IMR-90 (cell line): Measurements from ENCODE around the gene HRH2. TPM values are rescaled to one million over a fixed set of nuclear protein-coding genes. Genes with fewer than 3 reads are reported as not detected.

ENCODE experiments used
- ATAC-seq: fragments of 200-7000 bp; cut with Tn5 transposase; 2 replicates; pipeline ENCODE4 v1.9.1; 2020; ENCODE audit warnings: low read depth, mild to moderate bottlenecking, moderate library complexity
- BruUV-seq: library from RNA; stranded (reverse); fragments of 400-500 nt; replicated peaks from 2 replicates; lab custom pipeline; 2021; lab: Mats Ljungman, UMichigan
- CTCF ChIA-PET: fragments of 300-600 bp; formaldehyde crosslinking; extraction: SDS; loops from one replicate; lab custom pipeline; 2021; ENCODE audit warnings: antibody characterized with exemption; lab: Yijun Ruan, JAX
- POLR2A ChIA-PET: fragments of 300-600 bp; sonication (Branson Sonifier 250); formaldehyde crosslinking; loops from one replicate; lab custom pipeline; 2022; ENCODE audit warnings: antibody characterized with exemption; ENCODE audit not compliant: unreplicated experiment; lab: Charles Lee
- DNase-seq: peaks from one replicate; pipeline ENCODE4 v3.0.0; 2013
- H2AFZ ChIP-seq: replicated peaks from 2 replicates; pipeline ENCODE3; 2013; ENCODE audit warnings: low read length, mild to moderate bottlenecking; ENCODE audit not compliant: poor library complexity
- H2AK5ac ChIP-seq: 2 replicates; pipeline ENCODE4 v1.6.1; 2013; ENCODE audit warnings: low read depth, low read length, inconsistent platforms
- H2AK9ac ChIP-seq: replicated peaks from 2 replicates; pipeline ENCODE3; 2013; ENCODE audit warnings: mild to moderate bottlenecking, low read depth, low read length, moderate library complexity; ENCODE audit not compliant: poor library complexity
- H2BK120ac ChIP-seq: 2 replicates; pipeline ENCODE4 v1.6.1; 2013; ENCODE audit warnings: low read depth, low read length, inconsistent platforms
- H2BK15ac ChIP-seq: 3 replicates; pipeline ENCODE4 v1.6.1; 2013; ENCODE audit warnings: low read depth, low read length, inconsistent platforms
- H2BK20ac ChIP-seq: 2 replicates; pipeline ENCODE4 v1.6.1; 2013; ENCODE audit warnings: low read depth, mild to moderate bottlenecking, inconsistent platforms, low read length, moderate library complexity
- H2BK5ac ChIP-seq: 2 replicates; pipeline ENCODE4 v1.6.1; 2013; ENCODE audit warnings: mild to moderate bottlenecking, low read depth, low read length, inconsistent platforms; ENCODE audit not compliant: poor library complexity, severe bottlenecking
- H3K14ac ChIP-seq: replicated peaks from 2 replicates; pipeline ENCODE4 v1.6.1; 2013; ENCODE audit warnings: low read depth, low read length, inconsistent platforms
- H3K18ac ChIP-seq: 2 replicates; pipeline ENCODE4 v1.6.1; 2013; ENCODE audit warnings: low read depth, low read length, control low read depth
- H3K23ac ChIP-seq: 2 replicates; pipeline ENCODE4 v1.6.1; 2013; ENCODE audit warnings: low read depth, low read length, inconsistent platforms
- H3K27ac ChIP-seq: 2 replicates; pipeline ENCODE4 v1.5.1; 2013; ENCODE audit warnings: mild to moderate bottlenecking, control low read depth, low read length; ENCODE audit not compliant: insufficient read depth
- H3K27me3 ChIP-seq: 2 replicates; pipeline ENCODE4 v1.6.1; 2013; ENCODE audit warnings: low read length; ENCODE audit not compliant: control insufficient read depth, insufficient read depth
- H3K36me3 ChIP-seq: 2 replicates; pipeline ENCODE4 v1.6.1; 2013; ENCODE audit warnings: low read length, mixed read lengths; ENCODE audit not compliant: control insufficient read depth, insufficient read depth
- H3K4ac ChIP-seq: 2 replicates; pipeline ENCODE4 v1.6.1; 2013; ENCODE audit warnings: low read depth, low read length, inconsistent platforms
- H3K4me1 ChIP-seq: 2 replicates; pipeline ENCODE4 v1.6.1; 2013; ENCODE audit warnings: low read length, mixed read lengths; ENCODE audit not compliant: control insufficient read depth, insufficient read depth
- H3K4me2 ChIP-seq: 2 replicates; pipeline ENCODE4 v1.6.1; 2013; ENCODE audit warnings: low read depth, mild to moderate bottlenecking, control low read depth, low read length, moderate library complexity
- H3K4me3 ChIP-seq: 2 replicates; pipeline ENCODE4 v1.5.1; 2013; ENCODE audit warnings: low read depth, mild to moderate bottlenecking, control low read depth, low read length, moderate library complexity; ENCODE audit not compliant: insufficient read depth
- H3K56ac ChIP-seq: 2 replicates; pipeline ENCODE4 v1.6.1; 2013; ENCODE audit warnings: low read length, inconsistent platforms; ENCODE audit not compliant: insufficient read depth; ENCODE audit errors: extremely low read depth
- H3K79me1 ChIP-seq, 2 experiments: 2 replicates each; pipeline ENCODE4 v1.6.1; 2013; ENCODE audit warnings: low read length in 2 of 2, inconsistent platforms in 1 of 2, low read depth in 1 of 2
- H3K9ac ChIP-seq: 2 replicates; pipeline ENCODE4 v1.6.1; 2013; ENCODE audit warnings: low read depth, low read length, control low read depth
- H3K9me1 ChIP-seq: 2 replicates; pipeline ENCODE4 v1.6.1; 2013; ENCODE audit warnings: low read length, inconsistent platforms; ENCODE audit not compliant: insufficient read depth
- H3K9me3 ChIP-seq: 2 replicates; pipeline ENCODE4 v1.6.1; 2013; ENCODE audit warnings: low read length; ENCODE audit not compliant: control insufficient read depth, insufficient read depth
- H4K20me1 ChIP-seq: 2 replicates; pipeline ENCODE4 v1.6.1; 2013; ENCODE audit warnings: low read length, inconsistent platforms; ENCODE audit not compliant: insufficient read depth
- H4K5ac ChIP-seq: 2 replicates; pipeline ENCODE4 v1.6.1; 2013; ENCODE audit warnings: mild to moderate bottlenecking, low read depth, low read length, control low read depth
- H4K8ac ChIP-seq, 2 experiments: 2 replicates each; pipeline ENCODE4 v1.6.1; 2013; ENCODE audit warnings: low read depth in 2 of 2, low read length in 2 of 2, control low read depth in 1 of 2, inconsistent platforms in 1 of 2
- H4K91ac ChIP-seq: 2 replicates; pipeline ENCODE4 v1.6.1; 2013; ENCODE audit warnings: low read depth, low read length, inconsistent platforms; ENCODE audit not compliant: insufficient read depth
- CEBPB ChIP-seq: IDR thresholded peaks from 2 replicates; pipeline ENCODE4 v1.6.1; 2012; ENCODE audit warnings: low read depth, low read length, improper control_type of control experiment
- CHD1 ChIP-seq: IDR thresholded peaks from 2 replicates; pipeline ENCODE4 v1.6.1; 2012; ENCODE audit warnings: low read depth, low read length, improper control_type of control experiment
- CTCF ChIP-seq: conservative IDR thresholded peaks from 2 replicates; pipeline ENCODE4 v1.5.1; 2012; ENCODE audit warnings: mild to moderate bottlenecking, low read depth, low read length, improper control_type of control experiment
- MAZ ChIP-seq: IDR thresholded peaks from 2 replicates; pipeline ENCODE4 v1.6.1; 2012; ENCODE audit warnings: low read depth, mild to moderate bottlenecking, low read length, improper control_type of control experiment, moderate library complexity, borderline replicate concordance
- POLR2A ChIP-seq: IDR thresholded peaks from 2 replicates; pipeline ENCODE4 v1.6.1; 2012; ENCODE audit warnings: mild to moderate bottlenecking, low read depth, low read length
- RAD21 ChIP-seq: IDR thresholded peaks from 2 replicates; pipeline ENCODE4 v1.6.1; 2012; ENCODE audit warnings: low read length, improper control_type of control experiment
- RCOR1 ChIP-seq: IDR thresholded peaks from 2 replicates; pipeline ENCODE4 v1.6.1; 2012; ENCODE audit warnings: mild to moderate bottlenecking, low read length, improper control_type of control experiment; ENCODE audit not compliant: insufficient replicate concordance
- RFX5 ChIP-seq: IDR thresholded peaks from 2 replicates; pipeline ENCODE4 v1.8.0; 2012; ENCODE audit warnings: low read depth, mild to moderate bottlenecking, low read length, moderate library complexity
- SMC3 ChIP-seq: fragments of 150-350 bp; IDR thresholded peaks from 2 replicates; pipeline ENCODE4 v1.6.1; 2016; ENCODE audit warnings: low read depth, mild to moderate bottlenecking, antibody characterized with exemption, low read length, moderate library complexity
- USF2 ChIP-seq: fragments of 150-350 bp; IDR thresholded peaks from 2 replicates; pipeline ENCODE4 v1.6.1; 2017; ENCODE audit warnings: mild to moderate bottlenecking, antibody characterized with exemption, low read length, low read depth
- WGBS, 2 experiments: methylation state at CpG; one replicate each; pipeline versions ENCODE4 v1.1.5 to v1.1.7; 2013; ENCODE audit warnings: missing lambda C conversion rate in 2 of 2; ENCODE audit not compliant: insufficient read length in 1 of 2; ENCODE audit errors: extremely low coverage in 2 of 2; 5-methylcytosine and 5-hydroxymethylcytosine counted together
- dilution Hi-C: fragments of 300-500 bp; cut with HindIII; formaldehyde crosslinking; loops from one replicate; pipeline ENCODE4 v1.14.3; 2018; ENCODE audit warnings: low sequenced_read_pairs; ENCODE audit not compliant: unreplicated experiment
- in situ Hi-C: fragments of 300-500 bp; cut with MboI; formaldehyde crosslinking; loops from 3 replicates; pipeline ENCODE4 v1.14.3; 2019; ENCODE audit warnings: low sequenced_read_pairs, inconsistent platforms, mixed read lengths
- intact Hi-C: fragments of 100-400 bp; cut with micrococcal nuclease; formaldehyde crosslinking; loops from 2 replicates; pipeline ENCODE4 v1.10.0; 2022
- polyA plus RNA-seq, 3 experiments: library from polyadenylated mRNA; depleted of rRNA; stranded (reverse); fragments of >200 nt; gene quantifications; 2 replicates each; pipeline ENCODE4 v1.2.3, GENCODE V29; 2012; ENCODE audit warnings: low replicate concordance in 1 of 3
- total RNA-seq: library from RNA; depleted of rRNA; stranded (reverse); fragments of >200 nt; gene quantifications from 2 replicates; pipeline ENCODE4 v1.2.3, GENCODE V29; 2012

The HRH2 gene
- total and polyA plus RNA-seq, 2 of the 4 experiments (the other 2 are of a cell fraction): not detected

GRCh38 chr5:175728885-175729828 lies 71.3 kb downstream of the HRH2 start (continued):
- TF ChIP-seq RCOR1 (no peak), CEBPB (no peak)

- H3K4me3 ChIP-seq: no peak overlapping the region
- H3K4me2 ChIP-seq: no peak overlapping the region
- no peak overlapping the region for H3K56ac ChIP-seq
- H4K8ac ChIP-seq: no peak overlapping the region
- peaks cover 2% of the 10 kb centered on the region; the same call in 1 of the 2 replicates for H3K9me3 ChIP-seq
- H3K14ac ChIP-seq: no peak overlapping the region
- no peak overlapping the region for H4K91ac ChIP-seq
- no peak overlapping the region for H3K27ac ChIP-seq
- no peaks in the 10 kb centered on the region for H3K36me3 ChIP-seq
- H3K9me1 ChIP-seq: no peaks in the 10 kb centered on the region
- H2BK120ac ChIP-seq: no peak overlapping the region
- H2AK9ac ChIP-seq: peak overlapping the region; percentile 8
- peak overlapping the region; percentile 61 for H2AFZ ChIP-seq
- peak; percentile 99 for ATAC-seq
- no peaks in the 10 kb centered on the region for H3K4me1 ChIP-seq
- intact Hi-C loops (loop anchor here (5.0 kb wide), 1 partner anchor 632 kb away; the partner anchor contains the start of gene KIAA1191), in situ Hi-C loops (loop anchor here (25.0 kb wide), 2 partner anchors 607 to 832 kb away; no protein-coding TSS in a partner anchor), dilution Hi-C loops (no loop called here)
- no peak overlapping the region for H2AK5ac ChIP-seq
- DNase-seq: peak; percentile 85
- H3K79me1 ChIP-seq: no peaks in the 10 kb centered on the region
- no peak overlapping the region for H3K9ac ChIP-seq
- TF ChIP-seq RFX5 (no peak), CEBPB (no peak), USF2 (no peak), SMC3 (peak; percentile 99), MAZ (peak; percentile 53; the same call in 1 of the 2 replicates), CHD1 (no peak), RAD21 (peak; percentile 100), CTCF (peak; percentile 99), POLR2A (peak; percentile 60)
- no CpG with 5 or more reads among the region's 9 CpGs for WGBS, 2 experiments
- no peak overlapping the region for H3K4ac ChIP-seq
- ChIA-PET CTCF (interaction anchor here (0.6 to 1.6 kb wide), 14 partner anchors 11 to 1337 kb away, joined by 3 to 8 read pairs (median 3); partner anchors contain the start of gene RNF44), POLR2A (no interaction called here)
- H4K5ac ChIP-seq: no peak overlapping the region
- no peak overlapping the region for H3K18ac ChIP-seq
- no TSS peak for BruUV-seq
- no peaks in the 10 kb centered on the region; the same call in 1 of the 2 replicates for H3K27me3 ChIP-seq
- H2BK15ac ChIP-seq: no peak overlapping the region
- H3K23ac ChIP-seq: no peak overlapping the region
- H2BK20ac ChIP-seq: no peak overlapping the region
- H4K20me1 ChIP-seq: no peaks in the 10 kb centered on the region
- H2BK5ac ChIP-seq: no peak overlapping the region
Observed at GRCh38 chr5:175729829-175730277, 72.0 kb downstream of the HRH2 start.
